Sigmoid colon (tissue), 7 donors: ENCODE data around the gene TFB2M. TPM values are rescaled to one million over a fixed set of nuclear protein-coding genes. Genes with fewer than 3 reads are reported as not detected.

Source experiments
- DNase-seq: peaks from one replicate; pipeline ENCODE4 v3.0.0-alpha.2; 2019
- H3K27ac ChIP-seq, 4 donors: fragments of 200-600 bp; sonication (generic); one replicate each; pipeline ENCODE4 v1.5.1; 2016 to 2019; ENCODE audit warnings: mild to moderate bottlenecking in 1 of 4
- H3K27me3 ChIP-seq, 3 donors: fragments of 200-600 bp; sonication (generic); one replicate each; pipeline ENCODE4 v1.5.1; 2019; ENCODE audit warnings: mild to moderate bottlenecking in 1 of 3
- H3K36me3 ChIP-seq, 4 donors: fragments of 200-600 bp; sonication (generic); one replicate each; pipeline ENCODE4 v1.5.1; 2016 to 2019
- H3K4me1 ChIP-seq, 4 donors: fragments of 200-600 bp; sonication (generic); one replicate each; pipeline ENCODE4 v1.5.1; 2017 to 2019
- H3K4me3 ChIP-seq, 4 donors: fragments of 200-600 bp; sonication (generic); one replicate each; pipeline ENCODE4 v1.5.1; 2017 to 2019; ENCODE audit warnings: mild to moderate bottlenecking in 2 of 4, moderate library complexity in 1 of 4
- H3K9me3 ChIP-seq, 4 donors: fragments of 200-600 bp in 3 of 4; sonication (generic) in 3 of 4; one replicate each; pipeline versions ENCODE4 v1.5.1 to v1.6.1; 2013 to 2019
- CTCF ChIP-seq, 4 experiments: fragments of 450-650 bp in 3 of 4; fragments of 200-600 bp in 1 of 4; IDR thresholded peaks; one replicate each; pipeline ENCODE4 v1.5.1; 2016 to 2019; ENCODE audit warnings: antibody characterized with exemption in 4 of 4, mild to moderate bottlenecking in 3 of 4, moderate library complexity in 2 of 4
- EP300 ChIP-seq, 4 donors: sonication (generic); formaldehyde crosslinking; IDR thresholded peaks; one replicate each; pipeline ENCODE4 v1.6.1; 2017; ENCODE audit warnings: antibody characterized with exemption in 4 of 4
- POLR2A ChIP-seq, 2 donors: fragments of 450-650 bp; IDR thresholded peaks; one replicate each; pipeline ENCODE4 v1.6.1; 2016; ENCODE audit warnings: antibody characterized with exemption in 2 of 2, mild to moderate bottlenecking in 2 of 2, moderate library complexity in 2 of 2
- POLR2AphosphoS5 ChIP-seq, 4 donors: sonication (generic); formaldehyde crosslinking; IDR thresholded peaks; one replicate each; pipeline ENCODE4 v1.6.1; 2017; ENCODE audit warnings: antibody characterized with exemption in 4 of 4
- WGBS, 2 donors: extraction: QIAGEN DNeasy Blood & Tissue Kit; methylation state at CpG; one replicate each; pipeline ENCODE4 v1.1.7; 2013; 5-methylcytosine and 5-hydroxymethylcytosine counted together
- intact Hi-C: fragments of 100-400 bp; cut with DNase I; formaldehyde crosslinking; loops from one replicate; pipeline ENCODE4 v1.15.1; 2023
- polyA plus RNA-seq, 3 donors: library from polyadenylated mRNA; stranded (reverse); fragments of 200-250 nt; gene quantifications; one replicate each; pipeline ENCODE4 v1.2.3, GENCODE V29; 2013
- total RNA-seq, 4 donors: library from RNA; depleted of rRNA; stranded (reverse); fragments of >200 nt; gene quantifications; one replicate each; pipeline ENCODE4 v1.1.0, GENCODE V29; 2016
- donor health status: healthy with polysubstance abuse.
- donor health status: Bipolar disorder and iron deficiency.
- donor health status: healthy.

TFB2M gene
- total and polyA plus RNA-seq, 7 donors = 4.7 to 18.5 (median 12.8) TPM

DNA sequence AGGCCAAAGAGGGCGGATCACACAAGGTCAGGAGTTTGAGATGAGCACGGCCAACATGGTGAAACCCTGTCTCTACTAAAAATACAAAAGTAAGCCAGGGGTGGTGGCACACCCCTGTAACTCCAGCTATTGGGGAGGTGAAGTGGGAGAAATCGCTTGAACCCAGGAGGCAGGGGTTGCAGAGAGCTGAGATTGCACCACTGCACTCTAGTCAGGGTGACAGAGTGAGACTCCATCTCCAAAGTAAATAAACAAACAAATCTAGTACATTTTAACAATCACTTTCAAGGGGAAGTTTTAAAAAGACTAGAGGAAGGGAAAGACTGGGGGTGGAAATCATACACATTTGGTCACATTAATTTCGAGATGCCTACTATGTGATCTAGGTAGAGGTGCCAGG lies 6.8 kb downstream of the TFB2M start:
- 95 to 97% methylated on average over 4 of the region's 4 CpGs for WGBS, 2 donors

DNA sequence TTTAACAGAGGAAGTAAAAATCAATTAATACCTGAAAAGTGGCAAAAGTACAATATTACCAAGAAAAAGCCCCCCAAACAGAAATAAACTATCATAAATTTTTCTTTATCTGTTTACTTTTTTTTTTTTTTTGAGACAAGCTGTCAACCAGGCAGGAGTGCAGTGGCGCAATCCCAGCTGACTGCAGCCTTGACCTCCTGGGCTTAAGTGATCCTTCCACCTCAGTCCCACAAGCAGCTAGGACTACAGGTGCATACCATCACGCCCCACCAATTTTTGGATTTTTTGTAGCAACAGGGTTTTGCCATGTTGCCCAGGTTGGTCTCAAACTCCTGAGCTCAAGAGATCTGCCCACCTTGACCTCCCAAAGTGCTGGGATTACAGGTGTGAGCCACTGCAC lies 8.0 kb downstream of the TFB2M start:
- DNase-seq = no peak
- Histone ChIP-seq H3K27me3 (no peaks in the 10 kb centered on the region), H3K4me1 (no peaks in the 10 kb centered on the region), H3K4me3 (no peak overlapping the region), H3K9me3 (no peaks in the 10 kb centered on the region), H3K27ac (no peak overlapping the region), H3K36me3 (peaks cover 0 to 87% (median 14%) of the 10 kb centered on the region in 4 donors)
- TF ChIP-seq EP300 (IDR thresholded peaks at IDR 0.05) = no peak
- no peak for TF ChIP-seq POLR2AphosphoS5 (IDR thresholded peaks at IDR 0.05)
- no peak for TF ChIP-seq CTCF (IDR thresholded peaks at IDR 0.05)
- TF ChIP-seq POLR2A (IDR thresholded peaks at IDR 0.05) = no peak
- intact Hi-C loops = no loop called here
- 97 to 99% methylated on average over 2 of the region's 2 CpGs for WGBS, 2 donors

More for the DNA sequence above, 6.8 kb downstream of the TFB2M start:
- Histone ChIP-seq H3K4me1 (peaks cover 0 to 7% (median 3%) of the 10 kb centered on the region in 4 donors), H3K9me3 (no peaks in the 10 kb centered on the region), H3K27me3 (no peaks in the 10 kb centered on the region), H3K4me3 (no peak overlapping the region), H3K36me3 (peaks cover 0 to 81% (median 11%) of the 10 kb centered on the region in 4 donors), H3K27ac (no peak overlapping the region)
- intact Hi-C loops = no loop called here
- TF ChIP-seq EP300 (IDR thresholded peaks at IDR 0.05) = no peak
- no peak for TF ChIP-seq POLR2AphosphoS5 (IDR thresholded peaks at IDR 0.05)
- no peak for TF ChIP-seq CTCF (IDR thresholded peaks at IDR 0.05)
- no peak for TF ChIP-seq POLR2A (IDR thresholded peaks at IDR 0.05)
- no peak for DNase-seq

GRCh38 chr1:246554201-246554600 lies 11.9 kb downstream of the TFB2M start:
- intact Hi-C loops = no loop called here
- no peaks in the 10 kb centered on the region for H3K4me1 ChIP-seq
- TF ChIP-seq EP300 (IDR thresholded peaks at IDR 0.05) (no peak), CTCF (IDR thresholded peaks at IDR 0.05) (no peak), POLR2AphosphoS5 (IDR thresholded peaks at IDR 0.05) (no peak), POLR2A (IDR thresholded peaks at IDR 0.05) (no peak)
- peaks cover 0 to 92% (median 23%) of the 10 kb centered on the region in 4 donors for H3K36me3 ChIP-seq
- no peaks in the 10 kb centered on the region for H3K27me3 ChIP-seq
- no peaks in the 10 kb centered on the region for H3K9me3 ChIP-seq
- WGBS, 2 donors = 95% methylated on average over 16 of the region's 16 CpGs
- H3K4me3 ChIP-seq = no peak overlapping the region
- no peak overlapping the region for H3K27ac ChIP-seq
- DNase-seq = no peak

GRCh38 chr1:246552110-246552509 lies 14.0 kb downstream of the TFB2M start:
- WGBS, 2 donors = 94 to 95% methylated on average over 6 of the region's 6 CpGs
- Histone ChIP-seq H3K27me3 (no peaks in the 10 kb centered on the region), H3K27ac (no peak overlapping the region), H3K9me3 (no peaks in the 10 kb centered on the region), H3K4me3 (no peak overlapping the region), H3K36me3 (peaks cover 0 to 94% (median 36%) of the 10 kb centered on the region in 4 donors), H3K4me1 (no peaks in the 10 kb centered on the region)
- intact Hi-C loops = no loop called here
- no peak for DNase-seq
- TF ChIP-seq CTCF (IDR thresholded peaks at IDR 0.05) (no peak), EP300 (IDR thresholded peaks at IDR 0.05) (no peak), POLR2A (IDR thresholded peaks at IDR 0.05) (no peak), POLR2AphosphoS5 (IDR thresholded peaks at IDR 0.05) (no peak)

DNA sequence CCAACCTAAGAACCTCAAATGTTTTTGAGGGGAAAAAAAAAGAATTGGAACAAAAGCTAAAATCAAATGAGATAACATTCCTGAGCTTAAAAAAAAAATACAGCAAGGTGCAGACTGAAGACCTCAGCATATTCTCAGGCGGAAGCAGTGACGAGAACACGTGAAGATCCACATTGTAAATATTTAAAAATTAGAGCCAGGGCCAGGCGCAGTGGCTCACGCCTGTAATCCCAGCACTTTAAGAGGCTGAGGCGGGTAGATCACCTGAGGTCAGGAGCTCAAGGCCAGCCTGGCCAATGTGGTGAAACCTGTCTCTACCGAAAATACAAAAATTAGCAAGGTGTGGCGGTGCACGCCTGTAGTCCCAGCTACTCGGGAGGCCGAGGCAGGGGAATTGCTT lies 15.7 kb downstream of the TFB2M start:
- no peak overlapping the region for H3K4me3 ChIP-seq
- DNase-seq = no peak
- no peak overlapping the region for H3K27ac ChIP-seq
- 66 to 69% methylated on average over 11 of the region's 11 CpGs for WGBS, 2 donors
- no peaks in the 10 kb centered on the region for H3K9me3 ChIP-seq
- H3K27me3 ChIP-seq = no peaks in the 10 kb centered on the region
- intact Hi-C loops = no loop called here
- no peaks in the 10 kb centered on the region for H3K4me1 ChIP-seq
- peaks cover 0 to 92% (median 27%) of the 10 kb centered on the region in 4 donors for H3K36me3 ChIP-seq
- TF ChIP-seq CTCF (IDR thresholded peaks at IDR 0.05) (no peak), POLR2A (IDR thresholded peaks at IDR 0.05) (no peak)
